ENCODE measurements around the gene ZMAT5. TPM values are rescaled to one million over a fixed set of nuclear protein-coding genes. Genes with fewer than 3 reads are reported as not detected.

Gene ZMAT5
- polyA plus RNA-seq, 6 donors from 2014 or later: 37.6 to 57.8 (median 47.0) TPM

GRCh38 chr22:29689206-29689879 lies 77.5 kb downstream of the ZMAT5 start:
- no peaks in the 10 kb centered on the region for H3K27me3 Mint-ChIP-seq
- no peak for ATAC-seq (ENCODE audit: low read depth in 2 of 2)
- H3K4me1 Mint-ChIP-seq: no peaks in the 10 kb centered on the region
- H3K27ac Mint-ChIP-seq: peak overlapping the region in 1 of 6 donors; percentile 16
- no peak overlapping the region for H3K4me3 Mint-ChIP-seq
- H3K9me3 Mint-ChIP-seq: no peaks in the 10 kb centered on the region
- no peak for DNase-seq
- peaks cover 10 to 20% of the 10 kb centered on the region in 2 donors for H3K36me3 Mint-ChIP-seq

DNA sequence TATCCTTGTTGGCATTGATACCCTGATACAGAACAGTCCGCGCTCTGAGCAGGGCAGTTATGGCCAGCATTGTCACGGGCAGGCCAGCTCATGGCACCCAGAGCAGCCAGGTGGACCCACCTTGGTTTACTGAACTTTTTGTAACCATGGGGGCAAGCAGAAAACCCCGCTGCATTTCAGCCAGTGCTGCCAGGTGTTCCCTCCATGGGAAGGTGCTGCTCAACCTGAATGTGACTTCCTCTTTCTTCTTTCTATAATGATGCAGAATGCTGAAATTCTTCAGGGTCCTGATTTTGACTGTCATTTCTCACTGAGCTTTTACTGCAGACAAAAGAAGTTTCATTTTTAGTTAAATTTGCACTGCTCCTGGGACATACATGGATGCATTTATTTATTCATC lies 82.6 kb downstream of the ZMAT5 start:
- H3K4me3 Mint-ChIP-seq: no peak overlapping the region
- no peaks in the 10 kb centered on the region for H3K27me3 Mint-ChIP-seq
- ATAC-seq (ENCODE audit: low read depth in 2 of 2): no peak
- no peaks in the 10 kb centered on the region for H3K4me1 Mint-ChIP-seq
- no peak for DNase-seq
- peaks cover 7 to 33% of the 10 kb centered on the region in 2 donors for H3K36me3 Mint-ChIP-seq
- H3K27ac Mint-ChIP-seq: no peak overlapping the region
- no peaks in the 10 kb centered on the region for H3K9me3 Mint-ChIP-seq

DNA sequence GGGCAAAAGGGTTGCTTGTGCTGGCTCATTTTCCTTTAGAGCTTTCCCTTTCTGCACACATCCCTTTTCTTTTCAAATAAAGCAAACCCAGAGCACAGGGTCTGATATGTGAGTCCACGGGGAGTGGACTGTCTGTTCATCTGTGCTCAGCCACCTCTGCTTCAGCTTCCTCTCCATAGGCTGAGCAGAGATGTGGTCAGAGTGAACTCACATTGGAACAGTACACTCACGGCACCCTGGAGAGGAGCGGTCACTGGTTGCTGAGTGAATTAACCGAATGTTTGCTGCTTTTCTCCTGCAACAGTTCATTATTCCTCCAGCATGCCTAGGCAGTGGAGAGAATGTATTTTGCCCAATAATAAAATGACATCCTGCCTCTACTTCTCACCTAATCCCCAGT lies 83.3 kb downstream of the ZMAT5 start:
- Mint-ChIP-seq H3K9me3 (no peaks in the 10 kb centered on the region), H3K27ac (no peak overlapping the region), H3K36me3 (peaks cover 7 to 33% of the 10 kb centered on the region in 2 donors), H3K4me3 (no peak overlapping the region), H3K4me1 (no peaks in the 10 kb centered on the region), H3K27me3 (no peaks in the 10 kb centered on the region)
- DNase-seq (no peak), ATAC-seq (ENCODE audit: low read depth in 2 of 2) (no peak)

Other genes starting within 250 kb of the ZMAT5 start
- gene THOC5, start 213.2 kb downstream of the ZMAT5 start, polyA plus RNA-seq (ENCODE audit: low read depth in 6 of 6): 10 to 100 TPM; 18.8 to 30.1 (median 22.7) TPM
- gene NIPSNAP1, start 185.9 kb downstream of the ZMAT5 start, polyA plus RNA-seq (ENCODE audit: low read depth in 6 of 6): 10 to 100 TPM; 38.2 to 66.8 (median 46.6) TPM
- gene NF2, start 163.4 kb downstream of the ZMAT5 start, polyA plus RNA-seq (ENCODE audit: low read depth in 6 of 6): 10 to 100 TPM in 5 of 6 donors, 1 to 10 TPM in 1; 6.5 to 23.7 (median 20.0) TPM
- under 1 TPM in 4 of 6 donors, not detected in 2; 0.08 to 0.11 (median 0.10) TPM for gene CABP7, start 47.0 kb downstream of the ZMAT5 start, polyA plus RNA-seq (ENCODE audit: low read depth in 6 of 6)
- gene UQCR10, start 362 bp upstream of the ZMAT5 start, polyA plus RNA-seq (ENCODE audit: low read depth in 6 of 6): 100 to 1,000 TPM; 219 to 318 (median 274) TPM
- 10 to 100 TPM; 35.1 to 70.0 (median 42.1) TPM for gene ASCC2, start 71.3 kb upstream of the ZMAT5 start, polyA plus RNA-seq (ENCODE audit: low read depth in 6 of 6)
- gene MTMR3, start 116.2 kb upstream of the ZMAT5 start, polyA plus RNA-seq (ENCODE audit: low read depth in 6 of 6): 10 to 100 TPM in 5 of 6 donors, 1 to 10 TPM in 1; 7.4 to 25.4 (median 15.5) TPM

Data from naive B cell (primary cell).